ENCODE data around the gene MYO7B. TPM values are rescaled to one million over a fixed set of nuclear protein-coding genes. Genes with fewer than 3 reads are reported as not detected.

Gene MYO7B
- polyA plus RNA-seq, 4 donors = 85.6 to 617 (median 462) TPM

DNA sequence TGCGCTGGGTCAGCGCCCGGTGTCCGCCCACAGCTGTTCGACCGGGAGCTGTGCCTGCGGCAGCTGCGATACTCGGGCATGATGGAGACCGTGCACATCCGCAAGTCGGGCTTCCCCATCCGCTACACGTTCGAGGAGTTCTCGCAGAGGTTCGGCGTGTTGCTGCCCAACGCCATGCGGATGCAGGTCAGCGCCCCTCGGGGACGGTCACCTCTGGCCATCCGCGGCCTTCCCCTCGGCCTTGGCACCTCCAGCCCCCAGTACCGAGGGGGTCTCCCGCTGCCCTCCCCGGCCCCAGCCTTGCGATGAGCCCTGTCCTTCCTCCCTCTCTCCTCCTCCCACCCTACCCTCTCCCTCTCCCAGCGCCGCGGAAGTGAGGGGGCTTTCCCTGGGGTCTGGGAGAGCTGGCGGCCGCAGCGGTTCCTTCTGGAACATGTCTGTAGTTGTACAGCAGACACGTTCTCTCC, 57.3 kb downstream of the MYO7B start:
- no peaks in the 10 kb centered on the region for H3K4me1 ChIP-seq (ENCODE audit: control insufficient read depth in 3 of 3, insufficient read depth in 2 of 3, low read depth in 1 of 3, low read length in 2 of 3)
- no peak for FAIRE-seq
- no peak overlapping the region for H3K27ac ChIP-seq (ENCODE audit: low read depth in 1 of 3, low read length in 2 of 3)
- H3K9me3 ChIP-seq (ENCODE audit: control insufficient read depth in 2 of 2, insufficient read depth in 1 of 2, low read depth in 1 of 2, low read length in 1 of 2) = no peaks in the 10 kb centered on the region
- H3K36me3 ChIP-seq (ENCODE audit: control insufficient read depth in 3 of 3, insufficient read depth in 2 of 3, low read depth in 1 of 3, low read length in 3 of 3) = peaks cover 0 to 72% (median 26%) of the 10 kb centered on the region in 3 donors
- H3K4me3 ChIP-seq (ENCODE audit: low read depth in 1 of 3, low read length in 3 of 3) = no peak overlapping the region
- DNase-seq = no peak
- 93 to 96% (median 94%) methylated on average over 34 to 37 of the region's 37 CpGs for WGBS, 3 donors
- no peaks in the 10 kb centered on the region for H3K27me3 ChIP-seq (ENCODE audit: control insufficient read depth in 3 of 3, insufficient read depth in 3 of 3, low read length in 3 of 3)

DNA sequence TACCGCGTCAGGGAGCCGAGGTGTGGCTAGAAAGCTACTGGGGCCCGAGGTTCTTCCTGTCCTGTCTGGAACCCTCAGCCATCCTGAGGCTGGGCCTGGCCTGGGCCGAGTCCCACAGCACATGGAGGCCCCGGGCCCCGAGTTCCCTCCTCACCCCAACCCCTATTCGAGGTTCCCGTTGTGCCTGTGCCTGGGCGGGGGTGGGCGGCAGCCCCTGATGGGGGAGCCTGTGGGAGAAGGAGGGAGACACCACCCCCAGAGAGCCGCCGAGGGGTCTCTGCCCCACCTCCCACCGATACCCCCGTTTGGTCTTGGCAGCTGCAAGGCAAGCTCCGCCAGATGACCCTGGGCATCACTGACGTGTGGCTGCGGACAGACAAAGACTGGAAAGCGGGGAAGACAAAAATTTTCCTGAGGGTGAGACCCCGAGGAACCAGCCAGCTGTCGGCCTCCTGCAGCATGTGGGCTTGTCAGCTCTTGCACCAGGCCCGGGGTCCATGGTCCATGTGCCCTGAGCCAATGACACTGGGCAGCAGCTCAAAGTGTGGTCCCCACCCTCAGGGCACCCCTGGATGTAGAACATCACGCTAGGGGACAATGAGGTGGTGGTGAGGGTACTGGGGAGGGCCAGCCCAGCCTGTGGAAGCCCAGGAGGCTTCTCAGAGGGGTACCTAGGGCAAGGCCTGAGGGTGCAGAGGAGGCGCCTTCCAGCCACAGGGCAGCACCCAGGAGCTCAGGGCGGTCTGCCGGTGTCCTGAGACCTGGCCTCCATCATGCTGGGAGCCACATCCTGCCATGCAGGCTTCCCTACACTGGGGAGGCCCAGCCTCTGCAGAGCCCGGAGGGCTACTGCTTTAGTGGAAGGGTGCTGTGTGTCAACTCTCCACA, 58.0 kb downstream of the MYO7B start:
- 88 to 91% (median 88%) methylated on average over 27 of the region's 27 CpGs for WGBS, 3 donors
- H3K4me3 ChIP-seq (ENCODE audit: low read depth in 1 of 3, low read length in 3 of 3) = no peak overlapping the region
- H3K9me3 ChIP-seq (ENCODE audit: control insufficient read depth in 2 of 2, insufficient read depth in 1 of 2, low read depth in 1 of 2, low read length in 1 of 2) = no peaks in the 10 kb centered on the region
- FAIRE-seq (no peak), DNase-seq (no peak)
- H3K27me3 ChIP-seq (ENCODE audit: control insufficient read depth in 3 of 3, insufficient read depth in 3 of 3, low read length in 3 of 3) = no peaks in the 10 kb centered on the region
- no peak overlapping the region for H3K27ac ChIP-seq (ENCODE audit: low read depth in 1 of 3, low read length in 2 of 3)
- H3K36me3 ChIP-seq (ENCODE audit: control insufficient read depth in 3 of 3, insufficient read depth in 2 of 3, low read depth in 1 of 3, low read length in 3 of 3) = peaks cover 0 to 68% (median 23%) of the 10 kb centered on the region in 3 donors
- no peaks in the 10 kb centered on the region for H3K4me1 ChIP-seq (ENCODE audit: control insufficient read depth in 3 of 3, insufficient read depth in 2 of 3, low read depth in 1 of 3, low read length in 2 of 3)

DNA sequence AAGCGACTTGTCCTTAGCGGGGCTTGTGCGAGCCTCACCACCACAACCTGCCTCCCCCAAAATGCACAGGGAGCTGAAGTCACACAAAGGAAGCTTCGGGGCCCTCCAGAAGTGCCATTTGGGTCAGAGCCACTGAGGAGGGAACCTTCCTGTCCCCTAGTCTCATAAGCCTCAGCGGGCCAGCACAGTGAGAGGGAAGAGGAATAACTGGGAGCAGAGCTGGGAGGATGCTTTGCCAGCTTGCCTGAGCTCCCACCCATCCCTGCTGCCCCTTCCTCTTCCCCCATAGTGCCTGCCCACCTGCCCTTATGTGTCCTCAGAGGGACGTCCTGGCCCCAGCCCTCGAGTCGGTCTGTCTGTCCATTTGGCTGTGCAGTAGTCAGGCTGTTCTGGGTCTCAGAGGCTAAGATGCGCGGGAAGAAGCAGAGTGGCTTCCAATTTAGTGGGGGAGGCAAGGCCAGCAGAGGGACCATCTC, 58.7 kb downstream of the MYO7B start:
- 91 to 95% (median 94%) methylated on average over 10 of the region's 10 CpGs for WGBS, 3 donors
- Histone ChIP-seq H3K4me3 (ENCODE audit: low read depth in 1 of 3, low read length in 3 of 3) (no peak overlapping the region), H3K27ac (ENCODE audit: low read depth in 1 of 3, low read length in 2 of 3) (no peak overlapping the region), H3K4me1 (ENCODE audit: control insufficient read depth in 3 of 3, insufficient read depth in 2 of 3, low read depth in 1 of 3, low read length in 2 of 3) (no peaks in the 10 kb centered on the region), H3K9me3 (ENCODE audit: control insufficient read depth in 2 of 2, insufficient read depth in 1 of 2, low read depth in 1 of 2, low read length in 1 of 2) (no peaks in the 10 kb centered on the region), H3K27me3 (ENCODE audit: control insufficient read depth in 3 of 3, insufficient read depth in 3 of 3, low read length in 3 of 3) (no peaks in the 10 kb centered on the region), H3K36me3 (ENCODE audit: control insufficient read depth in 3 of 3, insufficient read depth in 2 of 3, low read depth in 1 of 3, low read length in 3 of 3) (peaks cover 0 to 67% (median 23%) of the 10 kb centered on the region in 3 donors)
- DNase-seq (no peak), FAIRE-seq (no peak)

DNA sequence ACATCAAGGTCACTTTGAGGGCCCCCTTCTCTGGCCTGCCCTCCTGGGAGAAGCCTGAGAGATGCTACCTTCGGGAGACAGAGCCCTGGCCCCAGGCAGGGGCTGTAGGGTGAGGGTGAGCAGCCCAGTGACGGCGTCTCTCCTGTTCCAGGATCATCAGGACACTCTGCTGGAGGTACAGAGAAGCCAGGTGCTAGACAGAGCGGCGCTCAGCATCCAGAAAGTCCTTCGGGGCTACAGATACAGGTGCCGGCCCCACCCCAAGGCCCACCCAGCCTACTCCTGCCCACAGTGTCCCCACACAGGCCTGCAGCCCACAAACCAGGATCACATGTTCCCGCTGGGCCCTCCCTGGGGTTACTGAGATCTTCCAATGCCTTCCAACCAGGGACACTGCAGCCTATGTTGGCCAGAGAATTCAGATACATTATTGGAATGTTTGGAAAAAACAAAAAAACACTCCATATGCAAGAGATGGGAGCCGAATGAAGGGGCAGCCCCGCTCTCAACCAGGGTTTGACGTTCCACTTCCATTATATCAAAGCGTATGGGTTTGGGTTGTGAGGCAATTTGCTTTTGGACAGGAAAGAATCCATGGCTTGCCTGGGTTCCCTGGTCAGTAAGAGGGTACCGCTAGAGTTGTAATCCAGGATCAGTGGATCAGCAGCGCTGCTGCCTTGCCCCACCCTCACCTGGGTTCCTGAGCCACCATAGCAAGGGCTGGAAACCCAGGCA, 61.0 kb downstream of the MYO7B start:
- Histone ChIP-seq H3K27ac (ENCODE audit: low read depth in 1 of 3, low read length in 2 of 3) (no peak overlapping the region), H3K4me1 (ENCODE audit: control insufficient read depth in 3 of 3, insufficient read depth in 2 of 3, low read depth in 1 of 3, low read length in 2 of 3) (no peaks in the 10 kb centered on the region), H3K27me3 (ENCODE audit: control insufficient read depth in 3 of 3, insufficient read depth in 3 of 3, low read length in 3 of 3) (no peaks in the 10 kb centered on the region), H3K36me3 (ENCODE audit: control insufficient read depth in 3 of 3, insufficient read depth in 2 of 3, low read depth in 1 of 3, low read length in 3 of 3) (peaks cover 0 to 49% (median 18%) of the 10 kb centered on the region in 3 donors), H3K9me3 (ENCODE audit: control insufficient read depth in 2 of 2, insufficient read depth in 1 of 2, low read depth in 1 of 2, low read length in 1 of 2) (no peaks in the 10 kb centered on the region), H3K4me3 (ENCODE audit: low read depth in 1 of 3, low read length in 3 of 3) (no peak overlapping the region)
- FAIRE-seq (no peak), DNase-seq (no peak)
- WGBS, 3 donors = 94 to 95% (median 94%) methylated on average over 14 of the region's 14 CpGs

DNA sequence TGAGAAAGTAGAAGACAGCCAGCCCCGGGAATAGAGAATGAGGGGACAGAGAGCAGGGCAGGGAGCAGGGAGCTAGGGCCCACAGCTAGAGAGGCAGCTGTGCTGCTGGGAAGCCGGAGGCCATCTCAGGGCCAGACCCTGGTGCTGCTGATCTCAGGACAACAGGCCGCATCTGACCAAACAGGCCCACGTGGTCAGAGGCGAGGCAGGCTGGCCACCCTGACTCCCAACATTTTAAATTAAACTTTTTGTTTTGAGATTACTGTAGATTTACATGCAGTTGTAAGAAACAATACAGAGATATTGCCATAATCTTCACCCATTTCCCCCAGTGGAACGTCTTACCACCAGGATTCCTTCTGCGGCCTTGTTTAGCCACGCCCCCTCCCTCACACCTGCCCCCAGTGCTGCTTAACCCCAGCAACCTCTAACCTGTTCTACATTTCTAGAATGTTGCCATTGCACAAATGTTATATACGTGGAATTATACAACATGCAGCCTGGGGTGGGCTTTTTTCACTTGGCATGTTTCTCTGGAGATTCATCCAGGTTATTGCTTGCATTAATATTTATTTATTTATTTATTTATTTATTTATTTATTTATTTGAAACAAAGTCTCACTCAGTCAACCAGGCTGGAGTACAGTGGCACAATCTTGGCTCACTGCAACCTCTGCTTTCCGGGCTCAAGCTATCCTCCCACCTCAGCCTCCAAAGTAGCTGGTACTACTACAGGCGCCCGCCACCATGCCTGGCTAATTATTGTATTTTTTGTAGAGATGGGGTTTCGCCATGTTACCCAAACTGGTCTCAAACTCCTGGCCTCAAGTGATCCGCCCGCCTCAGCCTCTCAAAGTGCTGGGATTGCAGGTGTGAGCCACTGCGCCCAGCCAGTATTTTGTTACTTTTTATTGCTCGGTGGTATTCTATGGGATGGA, 61.8 kb downstream of the MYO7B start:
- Histone ChIP-seq H3K4me1 (ENCODE audit: control insufficient read depth in 3 of 3, insufficient read depth in 2 of 3, low read depth in 1 of 3, low read length in 2 of 3) (no peaks in the 10 kb centered on the region), H3K9me3 (ENCODE audit: control insufficient read depth in 2 of 2, insufficient read depth in 1 of 2, low read depth in 1 of 2, low read length in 1 of 2) (peaks cover 0 to 2% of the 10 kb centered on the region in 2 donors), H3K4me3 (ENCODE audit: low read depth in 1 of 3, low read length in 3 of 3) (no peak overlapping the region), H3K36me3 (ENCODE audit: control insufficient read depth in 3 of 3, insufficient read depth in 2 of 3, low read depth in 1 of 3, low read length in 3 of 3) (peaks cover 0 to 43% (median 17%) of the 10 kb centered on the region in 3 donors), H3K27ac (ENCODE audit: low read depth in 1 of 3, low read length in 2 of 3) (no peak overlapping the region), H3K27me3 (ENCODE audit: control insufficient read depth in 3 of 3, insufficient read depth in 3 of 3, low read length in 3 of 3) (no peaks in the 10 kb centered on the region)
- DNase-seq (no peak), FAIRE-seq (no peak)
- WGBS, 3 donors = 86 to 92% (median 91%) methylated on average over 17 of the region's 17 CpGs

DNA sequence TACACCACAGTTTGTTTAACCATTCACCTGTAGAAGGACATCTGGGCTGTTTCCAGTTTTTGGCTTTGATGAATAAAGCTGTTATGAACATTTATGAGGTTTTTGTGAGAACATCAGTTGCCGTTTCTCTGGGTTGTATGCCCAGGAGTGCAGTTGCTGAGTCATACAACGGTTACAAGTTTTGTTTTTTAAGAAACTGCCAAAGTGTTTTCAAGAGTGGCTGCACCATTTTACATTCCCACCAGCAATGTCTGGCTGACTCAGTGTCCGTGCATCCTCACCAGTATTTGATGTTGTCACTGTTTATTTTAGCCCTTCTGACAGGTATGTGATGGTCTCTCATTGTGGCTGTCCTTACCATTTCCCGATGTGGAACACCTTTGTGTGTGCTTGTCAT, 62.5 kb downstream of the MYO7B start:
- H3K4me3 ChIP-seq (ENCODE audit: low read depth in 1 of 3, low read length in 3 of 3) = no peak overlapping the region
- FAIRE-seq (no peak), DNase-seq (no peak)
- H3K27ac ChIP-seq (ENCODE audit: low read depth in 1 of 3, low read length in 2 of 3) = no peak overlapping the region
- peaks cover 0 to 44% (median 12%) of the 10 kb centered on the region in 3 donors for H3K36me3 ChIP-seq (ENCODE audit: control insufficient read depth in 3 of 3, insufficient read depth in 2 of 3, low read depth in 1 of 3, low read length in 3 of 3)
- 79 to 84% (median 84%) methylated on average over 4 of the region's 4 CpGs for WGBS, 3 donors
- peaks cover 0 to 8% of the 10 kb centered on the region in 2 donors for H3K9me3 ChIP-seq (ENCODE audit: control insufficient read depth in 2 of 2, insufficient read depth in 1 of 2, low read depth in 1 of 2, low read length in 1 of 2)
- no peaks in the 10 kb centered on the region for H3K27me3 ChIP-seq (ENCODE audit: control insufficient read depth in 3 of 3, insufficient read depth in 3 of 3, low read length in 3 of 3)
- no peaks in the 10 kb centered on the region for H3K4me1 ChIP-seq (ENCODE audit: control insufficient read depth in 3 of 3, insufficient read depth in 2 of 3, low read depth in 1 of 3, low read length in 2 of 3)

GRCh38 chr2:127598711-127599110, 63.2 kb downstream of the MYO7B start:
- Histone ChIP-seq H3K36me3 (ENCODE audit: control insufficient read depth in 3 of 3, insufficient read depth in 2 of 3, low read depth in 1 of 3, low read length in 3 of 3) (peaks cover 0 to 36% (median 7%) of the 10 kb centered on the region in 3 donors), H3K27me3 (ENCODE audit: control insufficient read depth in 3 of 3, insufficient read depth in 3 of 3, low read length in 3 of 3) (no peaks in the 10 kb centered on the region), H3K27ac (ENCODE audit: low read depth in 1 of 3, low read length in 2 of 3) (no peak overlapping the region), H3K9me3 (ENCODE audit: control insufficient read depth in 2 of 2, insufficient read depth in 1 of 2, low read depth in 1 of 2, low read length in 1 of 2) (peaks cover 0 to 9% of the 10 kb centered on the region in 2 donors), H3K4me3 (ENCODE audit: low read depth in 1 of 3, low read length in 3 of 3) (no peak overlapping the region), H3K4me1 (ENCODE audit: control insufficient read depth in 3 of 3, insufficient read depth in 2 of 3, low read depth in 1 of 3, low read length in 2 of 3) (no peaks in the 10 kb centered on the region)
- WGBS, 3 donors = 78 to 95% (median 93%) methylated on average over 3 of the region's 3 CpGs
- no peak for DNase-seq
- FAIRE-seq = no peak

Measured in small intestine (tissue), 7 donors.